Adrenal gland (tissue), 12 donors: ENCODE results near the gene KAZN. TPM values are rescaled to one million over a fixed set of nuclear protein-coding genes. Genes with fewer than 3 reads are reported as not detected.

Experiments used
- DNase-seq, 7 donors: peaks; one replicate each; pipeline ENCODE4 v3.0.0-alpha.2; 2019 to 2020
- H3K27ac ChIP-seq, 5 donors: fragments of 200-600 bp; sonication (generic) in 4 of 5; 1 replicate in 3 of 5; 2 replicates in 2 of 5; pipeline versions ENCODE4 v1.5.1 to v1.8.0; 2016 to 2020; ENCODE audit warnings: mild to moderate bottlenecking in 1 of 5
- H3K27me3 ChIP-seq: fragments of 200-600 bp; 2 replicates; pipeline ENCODE4 v1.8.0; 2021
- H3K36me3 ChIP-seq, 2 donors: fragments of 200-600 bp; replicated peaks in 1 of 2; 1 replicate in 1 of 2; 2 replicates in 1 of 2; pipeline versions ENCODE4 v1.5.1 to v1.8.0; 2018 to 2022
- H3K4me1 ChIP-seq, 2 donors: fragments of 200-600 bp; replicated peaks in 1 of 2; 1 replicate in 1 of 2; 2 replicates in 1 of 2; pipeline versions ENCODE4 v1.5.1 to v1.8.0; 2018 to 2021
- H3K4me3 ChIP-seq, 4 donors: fragments of 200-600 bp; sonication (generic) in 3 of 4; one replicate each; pipeline ENCODE4 v1.5.1; 2016 to 2018
- H3K9me3 ChIP-seq, 3 donors: fragments of 200-600 bp; sonication (generic) in 1 of 3; replicated peaks in 1 of 3; 1 replicate in 2 of 3; 2 replicates in 1 of 3; pipeline versions ENCODE4 v1.5.1 to v1.8.0; 2016 to 2021
- CTCF ChIP-seq, 6 experiments: fragments of 450-650 bp in 4 of 6; fragments of 200-600 bp in 2 of 6; sonication (generic) in 1 of 6; IDR thresholded peaks; 1 replicate in 5 of 6; 2 replicates in 1 of 6; pipeline versions ENCODE4 v1.5.1 to v1.8.0; 2016 to 2021; ENCODE audit warnings: antibody characterized with exemption in 6 of 6, mild to moderate bottlenecking in 2 of 6, moderate library complexity in 1 of 6
- POLR2A ChIP-seq, 2 donors: fragments of 450-650 bp; IDR thresholded peaks; one replicate each; pipeline ENCODE4 v1.6.1; 2017; ENCODE audit warnings: antibody characterized with exemption in 2 of 2, mild to moderate bottlenecking in 2 of 2, moderate library complexity in 1 of 2
- whole genome bisulfite sequencing, 4 donors: extraction: QIAGEN DNeasy Blood & Tissue Kit in 2 of 4; methylation state at CpG; one replicate each; pipeline versions ENCODE4 v1.1.5 to v1.1.7; 2013 to 2017; 5-methylcytosine and 5-hydroxymethylcytosine counted together
- intact Hi-C, 2 donors: fragments of 100-400 bp; cut with DNase I; formaldehyde crosslinking; loops; one replicate each; pipeline versions ENCODE4 v1.14.1 to v1.15.0; 2022 to 2023
- polyA plus RNA-seq, 3 donors: library from polyadenylated mRNA; stranded (reverse); fragments of 200-250 nt in 2 of 3; fragments of 350-450 nt in 1 of 3; fragmentation: Illumina TruSeq in 1 of 3; extraction: RNeasy Lipid Tissue Mini Kit (QIAGEN cat#74804) in 1 of 3; gene quantifications; one replicate each; pipeline ENCODE4 v1.2.3, GENCODE V29; 2013 to 2014
- total RNA-seq, 9 donors: library from RNA; depleted of rRNA in 4 of 9; stranded (reverse); fragments of >200 nt in 4 of 9; fragments of 120-200 nt in 1 of 9; fragmentation: NEBNext Ultra II Directional in 1 of 9; extraction: Animal tissue kit (Norgen Biotek cat#: 25700) in 1 of 9; gene quantifications; one replicate each; pipeline versions ENCODE4 v1.1.0 to v1.2.4, GENCODE V29; 2013 to 2023
- donor health status: healthy with polysubstance abuse.
- donor health status: Bipolar disorder and iron deficiency.
- donor health status: DM: yes; HTN: yes; CAD: no.
- donor health status: DM: no; HTN: no; CAD: no.
- donor health status: DM: no; HTN: no; CAD: no.
- donor health status: DM: yes; HTN: yes; CAD: no.

The KAZN gene
- total and polyA plus RNA-seq, 12 donors, result 5.9 to 63.4 (median 29.5) TPM

- Histone ChIP-seq H3K9me3 (peaks cover 0 to 12% (median 0%) of the 10 kb centered on the region in 3 donors), H3K4me1 (no peaks in the 10 kb centered on the region), H3K27ac (no peak overlapping the region), H3K27me3 (no peaks in the 10 kb centered on the region), H3K4me3 (no peak overlapping the region), H3K36me3 (no peaks in the 10 kb centered on the region)
- intact Hi-C loops, result no loop called here
- no peak for DNase-seq
- WGBS, 4 donors, result 83 to 94% (median 90%) methylated on average over 4 of the region's 4 CpGs
- no peak for TF ChIP-seq POLR2A (IDR thresholded peaks at IDR 0.05)
- no peak for TF ChIP-seq CTCF (IDR thresholded peaks at IDR 0.05)
Measured at GRCh38 chr1:14842361-14842760, 243.9 kb downstream of the KAZN start.

GRCh38 chr1:14842891-14843290 is 244.4 kb downstream of the KAZN start:
- Histone ChIP-seq H3K9me3 (peaks cover 0 to 12% (median 0%) of the 10 kb centered on the region in 3 donors), H3K36me3 (no peaks in the 10 kb centered on the region), H3K27me3 (no peaks in the 10 kb centered on the region), H3K4me3 (no peak overlapping the region), H3K27ac (no peak overlapping the region), H3K4me1 (no peaks in the 10 kb centered on the region)
- TF ChIP-seq CTCF (IDR thresholded peaks at IDR 0.05), result no peak
- no peak for TF ChIP-seq POLR2A (IDR thresholded peaks at IDR 0.05)
- intact Hi-C loops, result no loop called here
- DNase-seq, result no peak
- WGBS, 4 donors, result 72 to 85% (median 78%) methylated on average over 2 of the region's 2 CpGs

GRCh38 chr1:14843525-14843924 is 245.0 kb downstream of the KAZN start:
- Histone ChIP-seq H3K4me3 (no peak overlapping the region), H3K27ac (no peak overlapping the region), H3K27me3 (no peaks in the 10 kb centered on the region), H3K9me3 (peaks cover 0 to 12% (median 0%) of the 10 kb centered on the region in 3 donors), H3K36me3 (no peaks in the 10 kb centered on the region), H3K4me1 (no peaks in the 10 kb centered on the region)
- 75 to 83% (median 79%) methylated on average over 6 of the region's 6 CpGs for WGBS, 4 donors
- intact Hi-C loops, result no loop called here
- no peak for TF ChIP-seq CTCF (IDR thresholded peaks at IDR 0.05)
- no peak for TF ChIP-seq POLR2A (IDR thresholded peaks at IDR 0.05)
- no peak for DNase-seq

- WGBS, 4 donors, result 58 to 80% (median 69%) methylated on average over 2 of the region's 2 CpGs
- Histone ChIP-seq H3K27ac (no peak overlapping the region), H3K9me3 (peaks cover 0 to 12% (median 0%) of the 10 kb centered on the region in 3 donors), H3K4me1 (no peaks in the 10 kb centered on the region), H3K27me3 (no peaks in the 10 kb centered on the region), H3K4me3 (no peak overlapping the region), H3K36me3 (no peaks in the 10 kb centered on the region)
- intact Hi-C loops, result no loop called here
- DNase-seq, result no peak
- TF ChIP-seq CTCF (IDR thresholded peaks at IDR 0.05) (no peak), POLR2A (IDR thresholded peaks at IDR 0.05) (no peak)
Measured at GRCh38 chr1:14844356-14844755, 245.9 kb downstream of the KAZN start.
